ENCODE results near the gene PRR36. TPM values are rescaled to one million over a fixed set of nuclear protein-coding genes. Genes with fewer than 3 reads are reported as not detected.

The PRR36 gene
- total RNA-seq, 4 donors from 2014 or later, result not detected

DNA sequence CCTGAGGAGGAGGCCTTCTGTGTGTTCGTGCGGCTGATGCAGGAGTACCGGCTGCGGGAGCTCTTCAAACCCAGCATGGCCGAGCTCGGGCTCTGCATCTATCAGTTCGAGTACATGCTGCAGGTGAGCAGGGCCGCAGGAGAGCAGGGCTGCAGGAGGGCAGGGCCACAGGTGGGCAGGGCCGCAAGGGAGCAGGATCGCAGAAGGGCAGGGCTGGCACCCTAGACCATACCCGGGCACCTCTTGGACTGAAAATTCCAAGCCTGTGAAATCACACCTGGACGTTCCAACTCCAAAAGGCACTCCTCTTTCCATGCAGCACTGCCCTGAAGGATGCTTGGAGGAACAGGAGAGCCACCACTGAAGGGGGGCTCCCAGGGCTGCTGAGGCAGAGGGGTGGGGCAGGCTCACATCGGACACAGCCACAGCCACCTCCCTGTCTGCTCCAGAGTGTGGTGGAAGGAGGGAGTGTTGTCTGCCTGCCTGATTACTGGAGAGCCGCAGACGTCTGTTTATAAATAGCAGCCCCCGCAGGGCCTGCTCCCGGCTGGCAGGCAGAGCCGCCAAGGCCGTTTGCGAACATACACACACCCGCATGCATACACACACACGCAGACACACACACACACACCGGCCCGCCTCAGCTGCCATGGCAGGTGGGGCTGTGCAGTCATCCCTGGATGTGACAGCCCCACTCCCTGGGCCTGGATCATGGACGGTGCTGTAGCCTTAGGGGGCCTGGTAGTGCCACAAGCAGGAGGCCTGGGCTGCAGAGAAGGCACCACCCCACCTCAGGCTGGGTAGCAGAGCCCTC is 24.0 kb downstream of the PRR36 start:
- TF ChIP-seq CTCF (IDR thresholded peaks at IDR 0.05), result no peak
- DNase-seq (ENCODE audit: low spot score), result no peak
- ATAC-seq (ENCODE audit: low FRiP score), result no peak

DNA sequence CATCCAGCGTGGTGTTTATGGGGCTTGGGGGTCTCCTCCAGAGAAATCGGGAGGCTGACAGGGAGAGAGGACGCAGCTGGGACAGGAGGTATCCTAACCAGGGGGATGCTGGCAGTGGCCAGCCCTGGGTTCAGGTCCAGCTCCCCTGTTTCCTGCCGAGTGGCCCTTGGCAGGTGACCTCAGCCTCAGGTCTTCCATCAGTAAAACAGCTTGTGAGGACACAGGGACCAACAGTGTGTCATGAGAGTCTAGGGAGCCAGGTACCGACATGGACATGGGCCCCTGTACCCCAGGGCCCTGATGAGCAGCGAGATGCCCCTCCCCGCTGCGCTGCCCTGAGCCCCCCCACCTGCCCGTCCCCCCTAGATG is 24.6 kb downstream of the PRR36 start:
- no peak for TF ChIP-seq CTCF (IDR thresholded peaks at IDR 0.05)
- DNase-seq (ENCODE audit: low spot score), result no peak
- no peak for ATAC-seq (ENCODE audit: low FRiP score)

- DNase-seq (ENCODE audit: low spot score) (no peak), ATAC-seq (ENCODE audit: low FRiP score) (no peak)
- TF ChIP-seq CTCF (IDR thresholded peaks at IDR 0.05), result no peak
These were observed 25.3 kb downstream of the PRR36 start for GRCh38 chr19:7848779-7849457.

- ATAC-seq (ENCODE audit: low FRiP score) (no peak), DNase-seq (ENCODE audit: low spot score) (no peak)
- no peak for TF ChIP-seq CTCF (IDR thresholded peaks at IDR 0.05)
These were observed 26.5 kb downstream of the PRR36 start for GRCh38 chr19:7847664-7848063.

GRCh38 chr19:7846155-7846646 is 28.0 kb downstream of the PRR36 start:
- ATAC-seq (ENCODE audit: low FRiP score) (no peak), DNase-seq (ENCODE audit: low spot score) (no peak)
- TF ChIP-seq CTCF (IDR thresholded peaks at IDR 0.05), result no peak

DNA sequence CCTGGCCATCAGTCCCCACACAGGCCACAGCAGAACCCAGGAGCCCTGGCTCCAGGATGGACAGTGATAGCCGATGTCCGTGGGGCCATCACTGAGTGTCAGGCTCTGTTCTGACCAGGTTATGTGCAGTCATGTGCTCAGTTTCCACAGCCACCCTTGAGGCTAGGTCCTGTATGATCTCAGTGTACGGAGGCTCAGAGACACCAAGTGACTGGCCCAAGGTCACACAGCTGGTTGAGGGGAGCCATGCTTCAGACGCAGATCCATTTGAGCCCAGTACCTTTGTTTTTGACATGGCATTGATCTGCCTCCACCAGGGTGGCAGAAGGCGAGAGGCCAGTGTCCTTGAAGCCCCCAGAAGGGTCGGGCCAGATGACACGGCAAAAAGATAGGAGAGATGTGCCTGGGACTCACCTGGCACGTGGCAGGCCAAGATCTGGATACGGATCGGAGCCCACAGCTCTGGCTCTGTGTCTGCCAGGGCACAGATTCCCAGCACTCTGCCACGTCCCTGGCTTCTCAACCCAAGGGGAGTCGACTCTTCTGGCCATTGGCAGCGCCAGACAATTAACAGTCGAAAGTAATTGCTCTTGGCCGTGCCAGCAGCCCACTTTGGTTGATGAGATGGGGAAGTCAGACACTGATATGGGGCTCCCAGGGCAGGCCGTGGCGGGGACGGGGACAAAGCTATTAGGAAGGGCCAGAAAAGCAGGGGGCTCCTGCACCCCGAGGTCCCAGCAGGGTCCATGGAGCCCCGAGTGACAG is 28.6 kb downstream of the PRR36 start:
- DNase-seq (ENCODE audit: low spot score) (no peak), ATAC-seq (ENCODE audit: low FRiP score) (no peak)
- TF ChIP-seq CTCF (IDR thresholded peaks at IDR 0.05), result no peak

All from omental fat pad (tissue), 4 donors.